HG03060 (cell line): ENCODE results near the gene NEURL1.
"Not testable (repeated sequence)": the region's sequence is repeated elsewhere in the genome, so short reads cannot be mapped to it uniquely, and the experiment has no call there.

Source experiments
- ATAC-seq: cut with Tn5 transposase; IDR thresholded peaks from one replicate; pipeline ENCODE4 v1.9.1; 2021; ENCODE audit warnings: low read depth, moderate number of reproducible peaks; ENCODE audit not compliant: unreplicated experiment

The NEURL1 gene

GRCh38 chr10:103600325-103600724 is 106.8 kb downstream of the NEURL1 start:
- no peak for ATAC-seq

- ATAC-seq, result no peak
Measured at GRCh38 chr10:103600956-103601569, 107.6 kb downstream of the NEURL1 start.

DNA sequence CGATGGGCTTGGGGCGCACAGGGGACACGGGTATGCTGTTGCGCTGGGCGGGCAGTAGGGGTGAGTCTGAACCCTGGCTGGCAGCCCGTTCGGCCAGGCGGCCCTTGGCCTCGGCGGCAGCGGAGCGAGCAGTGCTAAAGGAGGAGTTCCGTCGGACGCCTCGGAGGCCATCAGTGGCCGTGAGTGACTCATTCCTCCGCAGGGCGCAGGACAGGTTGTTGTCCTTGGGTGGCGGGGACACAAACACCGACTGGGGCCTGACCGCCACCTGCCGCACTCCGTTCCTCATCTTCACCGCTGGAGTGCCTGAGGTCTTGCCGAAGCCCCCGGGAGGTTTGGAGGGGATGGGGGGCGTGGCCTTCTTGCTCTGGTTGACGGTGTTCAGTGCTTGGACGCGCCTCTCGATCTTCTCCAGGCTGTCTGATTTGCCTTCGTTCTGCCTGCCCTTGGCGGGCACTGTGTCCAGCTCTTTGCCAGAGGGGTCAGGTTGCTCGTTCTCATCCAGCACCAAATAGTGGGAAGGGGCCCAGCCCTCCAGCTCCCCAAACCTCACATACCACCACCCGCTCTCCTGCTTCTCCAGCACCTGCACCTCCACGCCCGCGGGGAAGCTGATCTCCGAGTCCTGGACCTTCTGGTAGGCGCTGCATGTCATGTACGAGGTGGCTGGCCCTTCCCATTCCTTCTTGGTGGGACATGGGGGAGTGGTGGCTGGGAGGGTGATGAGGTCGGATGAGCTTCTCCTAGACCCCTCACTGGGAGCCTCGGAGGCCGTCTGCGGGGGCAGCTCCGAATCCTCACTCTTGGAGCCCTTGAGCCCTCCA is 108.7 kb downstream of the NEURL1 start:
- no peak for ATAC-seq

- ATAC-seq, result no peak
Measured at GRCh38 chr10:103602852-103603155, 109.3 kb downstream of the NEURL1 start.

DNA sequence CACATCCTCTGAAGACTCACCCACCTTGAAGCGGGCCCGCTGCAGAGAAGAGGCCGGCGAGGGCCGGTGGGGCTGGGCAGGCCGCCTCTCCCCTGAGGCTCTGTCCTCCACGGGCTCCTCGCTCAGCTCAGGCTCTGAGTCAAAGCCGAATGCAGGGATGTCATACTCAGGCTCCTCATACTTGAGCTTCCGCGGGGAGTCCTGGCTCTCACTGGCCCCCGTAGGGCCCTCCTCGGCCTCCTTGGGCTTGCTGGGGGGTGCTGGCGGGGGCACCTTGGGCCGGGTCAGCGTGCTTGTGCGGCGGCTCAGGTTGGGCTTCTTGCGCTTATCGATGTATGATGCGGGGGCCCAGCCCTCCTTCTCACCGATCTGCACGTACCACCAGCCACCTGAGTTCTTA is 109.9 kb downstream of the NEURL1 start:
- no peak for ATAC-seq

- ATAC-seq, result no peak
Measured at GRCh38 chr10:103605359-103606096, 112.0 kb downstream of the NEURL1 start.

- ATAC-seq, result not testable (repeated sequence)
Measured at GRCh38 chr10:103606097-103606438, 112.6 kb downstream of the NEURL1 start.

DNA sequence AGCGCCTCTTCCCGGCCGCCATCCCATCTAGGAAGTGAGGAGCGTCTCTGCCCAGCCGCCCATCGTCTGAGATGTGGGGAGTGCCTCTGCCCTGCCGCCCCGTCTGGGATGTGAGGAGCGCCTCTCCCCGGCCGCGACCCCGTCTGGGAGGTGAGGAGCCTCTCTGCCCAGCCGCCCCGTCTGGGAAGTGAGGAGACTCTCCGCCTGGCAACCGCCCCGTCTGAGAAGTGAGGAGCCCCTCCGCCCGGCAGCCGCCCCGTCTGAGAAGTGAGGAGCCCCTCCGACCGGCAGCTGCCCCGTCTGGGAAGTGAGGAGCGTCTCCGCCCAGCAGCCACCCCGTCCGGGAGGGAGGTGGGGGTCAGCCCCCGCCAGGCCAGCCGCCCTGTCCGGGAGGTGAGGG is 113.5 kb downstream of the NEURL1 start:
- not testable (repeated sequence) for ATAC-seq

GRCh38 chr10:103608056-103608455 is 114.6 kb downstream of the NEURL1 start:
- not testable (repeated sequence) for ATAC-seq

- ATAC-seq, result no peak
Measured at GRCh38 chr10:103609231-103610082, 116.0 kb downstream of the NEURL1 start.

DNA sequence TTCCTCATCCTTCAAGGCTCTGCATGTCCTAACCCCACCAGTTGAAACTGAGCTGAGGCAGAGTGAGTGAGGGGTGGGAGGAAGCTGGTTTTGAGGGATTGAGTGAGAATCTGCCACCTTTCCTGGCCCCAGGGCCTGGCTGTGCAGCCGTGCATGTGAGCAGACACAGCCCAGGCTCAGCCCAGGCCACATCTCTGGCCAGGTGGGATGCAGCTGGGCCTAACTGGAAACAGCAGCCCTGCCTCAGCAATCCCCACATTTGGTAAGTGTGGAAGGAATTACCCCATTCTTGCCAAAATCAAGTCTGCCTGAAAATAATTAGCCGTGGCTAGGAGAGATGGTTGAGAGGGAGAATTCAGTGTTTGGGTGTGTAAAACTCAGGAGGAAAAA is 116.6 kb downstream of the NEURL1 start:
- no peak for ATAC-seq

GRCh38 chr10:103610921-103611511 is 117.5 kb downstream of the NEURL1 start:
- no peak for ATAC-seq

DNA sequence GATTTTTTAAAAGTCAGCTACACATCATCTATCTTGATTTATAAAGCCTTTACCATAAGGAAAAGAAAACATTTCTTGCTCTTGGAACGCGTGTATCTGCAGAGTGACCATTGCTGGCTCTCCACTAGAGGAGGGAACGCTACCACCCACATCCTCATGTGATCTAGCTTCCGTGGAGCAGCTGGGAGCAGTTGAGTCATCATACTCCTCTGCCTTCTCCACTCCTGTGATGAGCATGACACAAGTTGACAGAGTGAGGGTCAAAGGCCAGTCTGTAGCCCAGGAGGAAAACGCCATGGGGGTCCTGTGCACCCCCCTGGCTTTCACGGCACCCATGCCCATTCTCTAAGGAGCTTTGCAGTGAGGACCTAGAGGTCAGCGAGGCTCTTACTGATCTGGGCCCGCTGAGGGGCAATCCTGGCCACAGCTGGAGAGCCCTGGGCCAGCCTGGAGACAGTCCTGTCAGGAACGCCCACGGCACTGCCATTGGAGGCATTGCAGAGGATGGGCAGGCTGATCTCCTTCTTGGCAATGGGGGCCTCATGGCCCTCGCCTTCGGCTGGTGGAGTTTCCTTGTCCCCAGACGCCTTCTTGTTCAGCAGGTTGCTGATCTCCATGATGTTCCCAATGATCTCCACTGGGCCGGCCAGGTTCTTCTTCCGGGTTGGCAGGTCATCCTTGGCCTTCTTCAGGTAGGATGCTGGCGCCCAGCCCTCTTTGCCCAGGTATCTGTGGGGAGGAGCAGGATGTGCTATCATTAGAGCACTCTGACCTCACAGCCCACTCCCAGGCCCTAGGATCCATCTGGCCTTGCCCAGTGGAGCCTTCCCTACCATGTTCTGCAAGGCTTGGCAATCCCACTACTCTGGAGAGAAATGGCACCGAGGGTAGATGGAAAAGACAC is 119.2 kb downstream of the NEURL1 start:
- no peak for ATAC-seq

DNA sequence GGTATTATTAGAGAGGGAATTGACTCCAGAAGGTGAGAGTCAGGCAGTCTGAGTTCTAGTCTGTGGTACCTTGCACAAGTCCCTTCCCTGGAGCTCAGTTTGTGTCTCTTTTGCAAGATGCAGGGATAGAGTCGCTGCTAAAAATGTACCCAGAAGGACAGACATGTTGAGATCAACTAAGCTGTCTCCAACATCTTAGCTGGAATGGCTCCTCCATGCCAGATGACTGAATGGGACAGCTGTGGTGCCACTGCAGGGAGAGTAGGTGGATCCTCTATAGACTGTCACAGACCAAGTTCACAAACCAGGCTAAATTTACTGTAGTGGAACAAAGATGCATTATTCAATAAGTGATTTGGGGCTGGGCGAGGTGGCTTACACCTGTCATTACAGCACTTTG is 120.1 kb downstream of the NEURL1 start:
- ATAC-seq, result no peak

GRCh38 chr10:103614306-103615158 is 121.0 kb downstream of the NEURL1 start:
- ATAC-seq, result no peak

GRCh38 chr10:103616705-103617601 is 123.4 kb downstream of the NEURL1 start:
- no peak for ATAC-seq

GRCh38 chr10:103617602-103618385 is 124.3 kb downstream of the NEURL1 start:
- no peak for ATAC-seq
